GM12875 (cell line): ENCODE measurements around the gene NCAPH2.

ENCODE experiments used
- H3K4me3 ChIP-seq: one replicate; pipeline ENCODE4 v1.5.1; 2011; ENCODE audit warnings: low read depth, low read length, control low read depth
- TF ChIP-seq, protein P1 (sequence below): IDR thresholded peaks from 2 replicates; pipeline ENCODE4 v1.5.1; 2011; ENCODE audit warnings: low read depth, mild to moderate bottlenecking, control low read depth, inconsistent platforms, low read length, moderate library complexity, borderline replicate concordance; ENCODE audit not compliant: insufficient read depth

NCAPH2 gene

DNA sequence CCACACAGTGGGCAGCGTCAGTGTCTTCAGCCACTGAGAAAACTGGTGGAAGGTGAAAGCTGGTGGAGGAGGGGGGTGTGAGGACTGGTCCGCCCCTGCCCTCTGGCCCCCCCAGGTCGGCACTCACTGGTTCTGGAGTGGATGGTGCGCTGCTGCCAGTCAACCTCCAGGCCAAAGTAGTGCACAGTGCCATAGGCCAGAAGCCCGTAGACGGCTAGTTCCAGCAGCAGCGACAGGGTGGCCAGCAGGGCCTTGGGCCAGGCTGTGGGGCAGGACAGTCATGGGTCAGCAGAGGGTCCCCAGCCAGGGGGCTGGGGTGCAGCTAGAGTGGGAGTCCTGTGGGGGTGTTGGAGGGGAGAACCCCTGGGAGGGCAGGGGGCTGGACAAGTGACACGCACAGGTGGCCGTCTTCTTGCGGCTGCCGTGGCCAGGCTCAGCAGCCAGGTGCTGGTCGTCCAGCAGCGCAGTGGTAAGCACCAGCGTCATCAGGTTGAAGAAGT is 2.7 kb upstream of the NCAPH2 start:
- no peak overlapping the region for H3K4me3 ChIP-seq
- TF ChIP-seq, protein P1, sequence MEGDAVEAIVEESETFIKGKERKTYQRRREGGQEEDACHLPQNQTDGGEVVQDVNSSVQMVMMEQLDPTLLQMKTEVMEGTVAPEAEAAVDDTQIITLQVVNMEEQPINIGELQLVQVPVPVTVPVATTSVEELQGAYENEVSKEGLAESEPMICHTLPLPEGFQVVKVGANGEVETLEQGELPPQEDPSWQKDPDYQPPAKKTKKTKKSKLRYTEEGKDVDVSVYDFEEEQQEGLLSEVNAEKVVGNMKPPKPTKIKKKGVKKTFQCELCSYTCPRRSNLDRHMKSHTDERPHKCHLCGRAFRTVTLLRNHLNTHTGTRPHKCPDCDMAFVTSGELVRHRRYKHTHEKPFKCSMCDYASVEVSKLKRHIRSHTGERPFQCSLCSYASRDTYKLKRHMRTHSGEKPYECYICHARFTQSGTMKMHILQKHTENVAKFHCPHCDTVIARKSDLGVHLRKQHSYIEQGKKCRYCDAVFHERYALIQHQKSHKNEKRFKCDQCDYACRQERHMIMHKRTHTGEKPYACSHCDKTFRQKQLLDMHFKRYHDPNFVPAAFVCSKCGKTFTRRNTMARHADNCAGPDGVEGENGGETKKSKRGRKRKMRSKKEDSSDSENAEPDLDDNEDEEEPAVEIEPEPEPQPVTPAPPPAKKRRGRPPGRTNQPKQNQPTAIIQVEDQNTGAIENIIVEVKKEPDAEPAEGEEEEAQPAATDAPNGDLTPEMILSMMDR: no peak

GRCh38 chr22:50505776-50506610 is 2.0 kb upstream of the NCAPH2 start:
- H3K4me3 ChIP-seq: peak overlapping the region; percentile 96
- TF ChIP-seq, protein P1: no peak

DNA sequence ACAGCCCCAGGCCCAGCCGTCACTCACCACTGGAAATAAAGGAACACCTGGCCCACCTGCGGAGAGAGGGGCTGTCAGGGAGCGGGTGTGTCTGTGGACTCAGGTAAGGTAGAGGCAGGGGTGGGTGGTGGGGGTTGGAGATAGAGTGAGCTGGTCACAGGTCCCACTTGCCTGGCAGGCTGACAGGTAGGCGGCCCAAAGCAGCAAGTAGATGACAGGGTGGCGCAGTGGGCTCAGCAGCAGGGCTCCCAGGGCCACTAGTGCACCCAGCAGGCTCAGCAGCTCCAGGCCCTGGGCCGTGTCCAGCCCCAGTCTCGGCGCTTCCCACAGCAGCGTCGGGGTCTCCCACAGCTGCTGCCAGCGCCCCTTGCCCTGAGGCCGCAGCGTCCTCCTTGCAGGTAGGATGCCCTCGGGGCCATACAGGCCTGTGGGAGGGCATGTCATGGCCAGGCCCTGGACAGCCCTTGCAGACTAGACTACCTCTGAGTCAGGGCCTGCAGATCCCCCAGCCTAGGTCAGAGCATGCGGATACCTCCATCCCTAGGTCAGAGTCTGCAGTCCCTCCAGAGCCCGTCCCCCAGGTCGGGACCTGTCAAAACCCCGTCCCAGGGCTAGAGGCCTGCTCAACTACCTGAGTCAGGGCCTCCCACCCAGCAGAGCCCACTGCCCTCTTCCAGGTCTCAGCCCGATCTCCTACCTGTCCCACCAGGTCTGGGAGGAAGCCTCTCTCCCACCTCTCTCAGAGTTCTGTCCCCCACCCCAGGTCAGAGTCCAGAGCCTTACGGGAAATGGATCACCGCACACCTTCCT is 1.2 kb upstream of the NCAPH2 start:
- peak overlapping the region; percentile 96 for H3K4me3 ChIP-seq
- TF ChIP-seq, protein P1: no peak

DNA sequence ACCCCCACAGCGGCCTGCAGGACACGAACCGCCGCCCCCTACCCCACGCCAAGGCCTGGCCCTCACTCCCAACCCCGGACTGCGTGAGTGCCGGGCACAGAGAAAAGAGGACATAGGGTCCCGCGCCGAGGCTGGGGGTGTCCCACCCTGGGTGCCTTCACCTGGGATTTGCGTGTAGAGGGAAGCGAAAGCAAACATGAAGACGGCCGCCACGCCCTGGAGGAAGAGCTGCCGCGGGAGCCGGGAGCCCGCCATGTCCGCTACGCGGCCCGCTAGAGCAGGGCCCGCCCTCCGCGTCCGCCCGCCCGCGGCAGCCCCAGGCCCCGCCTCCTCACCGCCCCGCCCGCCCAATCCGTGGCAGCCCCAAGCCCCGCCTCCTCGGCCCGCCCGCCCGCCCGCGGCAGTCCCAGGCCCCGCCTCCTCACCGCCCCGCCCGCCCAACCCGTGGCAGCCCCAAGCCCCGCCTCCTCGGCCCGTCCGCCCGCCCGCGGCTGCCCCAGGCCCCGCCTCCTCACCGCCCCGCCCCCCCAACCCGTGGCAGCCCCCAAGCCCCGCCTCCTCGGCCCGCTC is 518 bp upstream of the NCAPH2 start, which contains the start of gene LMF2:
Gene LMF2 (minus strand): TSS at position 282 of the 570 bp plus-strand sequence. CDS start 27 bp downstream, at position 255.
- TF ChIP-seq, protein P1: no peak
- peak within 1 kb of the TSS; percentile 96 for H3K4me3 ChIP-seq

DNA sequence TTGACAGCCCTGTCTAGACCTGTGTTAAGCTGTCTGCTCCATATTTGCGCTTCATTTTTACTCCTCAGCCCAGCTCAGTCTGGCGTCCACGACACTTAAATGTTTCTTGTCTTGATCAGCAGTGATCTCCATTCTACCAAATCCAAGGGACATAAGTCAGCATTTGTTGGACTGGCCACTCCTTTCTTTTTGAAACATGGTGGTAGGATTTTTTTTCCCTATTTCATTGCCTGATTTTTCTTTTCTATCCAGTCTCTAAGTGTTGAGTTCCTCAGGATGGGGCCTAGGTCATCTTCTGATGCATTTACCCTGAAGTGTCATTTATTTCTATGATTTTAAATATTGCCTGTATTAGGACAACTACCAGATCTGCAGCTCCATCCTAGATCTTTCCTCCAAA is 873 bp downstream of the NCAPH2 start:
- TF ChIP-seq, protein P1: no peak
- peak overlapping the region; percentile 89 for H3K4me3 ChIP-seq

DNA sequence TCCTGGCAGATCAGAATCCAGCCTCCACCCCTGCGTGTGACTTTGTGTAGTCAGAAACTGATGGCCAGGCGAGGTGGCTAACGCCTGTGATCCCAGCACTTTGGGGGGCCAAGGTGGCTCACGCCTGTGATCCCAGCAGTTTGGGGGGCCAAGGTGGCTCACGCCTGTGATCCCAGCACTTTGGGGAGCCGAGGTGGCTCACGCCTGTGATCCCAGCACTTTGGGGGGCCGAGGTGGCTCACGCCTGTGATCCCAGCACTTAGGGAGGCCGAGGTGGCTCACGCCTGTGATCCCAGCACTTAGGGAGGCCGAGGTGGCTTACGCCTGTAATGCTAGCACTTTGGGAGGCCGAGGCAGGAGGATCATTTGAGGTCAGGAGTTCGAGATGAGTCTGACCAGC is 5.2 kb downstream of the NCAPH2 start:
- no peak overlapping the region for H3K4me3 ChIP-seq
- TF ChIP-seq, protein P1: no peak
